Hepatic stellate cell (primary cell): ENCODE data around the gene MEDAG.

ENCODE experiments used
- DNase-seq: peaks from one replicate; pipeline ENCODE4 v3.0.0; 2011; ENCODE audit warnings: low spot score

MEDAG gene

DNA sequence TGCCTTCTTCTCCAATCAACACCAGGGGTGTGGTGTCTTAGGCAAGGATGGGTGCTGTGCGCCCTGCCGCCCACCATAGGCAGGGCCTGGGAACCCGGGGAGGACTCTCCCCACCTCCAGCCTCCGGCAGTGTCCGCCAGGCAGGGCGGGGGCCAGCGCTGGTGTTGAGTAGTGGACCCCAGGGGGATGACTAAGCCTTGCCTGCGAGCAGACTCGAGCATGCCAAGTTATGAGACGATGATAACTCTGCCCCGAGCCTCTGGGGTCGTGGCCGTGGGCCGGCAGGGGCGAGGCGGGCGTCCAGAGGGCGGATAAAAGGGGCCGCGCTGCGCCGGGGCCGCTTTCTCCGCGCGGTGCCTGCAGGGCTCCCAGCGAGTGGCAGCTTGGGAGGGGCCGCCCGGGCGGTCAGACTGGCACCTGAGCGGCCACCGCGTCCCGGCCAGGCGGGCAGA, at the start of gene MEDAG:
TSS of gene MEDAG (plus strand) at position 340 of the 452 bp plus-strand sequence. CDS start 245 bp downstream, outside the sequence.
- peak; percentile 48 for DNase-seq

GRCh38 chr13:30857018-30857417, 49.1 kb upstream of the MEDAG start:
- DNase-seq, result no peak

GRCh38 chr13:30857636-30858035, 48.4 kb upstream of the MEDAG start:
- no peak for DNase-seq

DNA sequence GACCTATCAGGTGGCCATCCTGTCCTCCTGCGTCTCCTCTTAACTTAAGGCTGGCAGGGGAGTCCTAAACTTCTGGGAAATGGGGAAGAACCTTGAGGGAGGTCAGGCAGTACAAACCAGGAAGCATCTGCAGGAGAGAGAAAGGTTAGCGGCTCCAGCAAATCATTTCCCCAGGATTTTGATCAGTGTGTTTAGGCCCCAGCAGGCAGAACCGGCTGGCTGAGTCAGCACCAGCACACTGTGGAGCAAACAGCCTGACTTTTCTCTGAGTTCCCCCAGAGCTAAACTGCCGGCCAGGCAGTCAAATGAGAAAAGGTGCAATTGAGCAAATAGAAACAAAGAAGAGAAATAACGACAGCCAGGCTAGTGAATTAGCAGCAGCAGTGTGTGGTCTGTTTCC, 46.7 kb upstream of the MEDAG start:
- no peak for DNase-seq

DNA sequence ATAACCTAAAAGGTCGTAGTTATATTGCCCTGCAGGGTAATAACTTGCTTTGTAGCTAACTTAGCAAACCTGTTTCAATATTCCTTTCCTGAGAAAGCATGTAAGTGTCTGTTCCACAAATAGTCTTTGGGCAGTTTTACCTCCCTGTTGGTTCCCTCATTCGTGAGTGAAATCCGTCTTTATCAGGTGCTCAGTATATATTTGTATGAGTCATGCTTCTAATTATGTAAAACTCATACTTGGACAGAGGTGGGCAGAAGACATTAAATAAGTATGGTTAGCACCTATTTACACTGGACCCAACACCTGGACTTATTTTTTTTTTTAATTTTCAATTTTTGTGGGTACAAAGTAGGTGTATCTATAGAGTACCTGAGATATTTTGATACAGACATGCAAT, 44.9 kb upstream of the MEDAG start:
- no peak for DNase-seq

DNA sequence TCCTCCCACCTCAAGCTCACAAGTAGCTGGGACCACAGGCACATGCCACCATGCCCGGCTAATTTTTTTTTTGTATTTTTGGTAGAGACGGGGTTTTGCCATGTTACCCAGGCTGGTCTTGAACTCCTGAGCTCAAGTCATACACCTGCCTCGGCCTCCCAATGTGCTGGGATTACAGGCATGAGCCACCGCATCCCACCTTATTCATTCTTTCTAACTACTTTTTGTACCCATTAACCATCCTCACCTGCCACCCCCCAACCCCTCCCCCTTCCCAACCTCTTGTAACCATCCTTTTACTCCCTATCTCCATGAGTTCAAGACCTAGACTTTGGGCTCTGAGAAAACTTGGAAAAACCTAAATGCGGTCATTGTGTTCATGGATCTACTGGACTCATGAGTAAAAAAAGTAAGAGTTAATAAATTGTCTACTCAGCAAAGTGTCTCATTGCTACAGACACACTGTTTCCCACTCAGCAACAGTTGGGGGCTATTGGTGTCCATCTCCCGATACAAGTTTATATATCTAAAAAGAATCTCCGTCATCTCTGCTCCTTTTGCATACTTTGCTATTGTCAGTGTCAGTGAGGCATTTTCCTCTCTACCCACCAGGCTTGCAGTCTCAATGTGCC, 44.1 kb upstream of the MEDAG start:
- no peak for DNase-seq

DNA sequence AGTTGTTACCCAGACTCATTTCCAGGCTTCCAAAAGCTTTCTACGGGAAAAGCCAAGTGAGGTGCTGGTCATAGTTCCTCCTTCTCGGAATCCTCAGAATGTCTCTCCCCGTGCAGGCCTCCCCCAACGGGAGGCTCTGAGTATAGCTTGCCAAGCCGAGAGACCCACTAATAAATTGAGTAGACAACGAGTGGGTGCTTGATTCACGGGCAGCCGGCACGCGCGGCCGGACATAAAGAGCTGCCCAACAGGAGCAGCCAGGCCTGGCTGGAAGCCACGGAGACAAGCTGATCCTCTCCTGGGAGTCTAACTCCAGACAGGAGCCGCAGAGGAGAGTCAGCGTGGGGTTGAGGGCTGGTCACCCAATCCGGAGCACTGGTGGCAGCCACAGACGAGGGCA, 43.4 kb upstream of the MEDAG start:
- no peak for DNase-seq

GRCh38 chr13:30863231-30863630, 42.8 kb upstream of the MEDAG start:
- DNase-seq, result no peak

DNA sequence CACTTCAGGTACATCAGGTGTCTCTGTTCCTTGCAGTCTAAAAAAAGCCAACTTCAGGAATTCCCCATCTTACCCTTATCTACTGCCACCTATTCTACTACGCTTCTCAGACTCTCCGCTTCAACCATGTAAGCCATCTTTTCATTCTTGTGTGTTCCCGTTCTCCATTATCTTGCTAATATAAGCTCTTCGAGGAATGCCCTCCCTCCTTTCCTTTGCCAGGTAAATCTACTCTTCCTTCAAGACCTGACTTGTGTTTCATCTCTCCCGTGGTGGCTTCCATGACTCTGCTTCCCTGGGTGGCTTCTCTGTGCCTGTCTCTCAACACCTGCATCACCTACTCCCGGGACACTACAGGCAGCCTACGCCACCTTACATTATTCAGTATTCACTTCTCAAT, 42.3 kb upstream of the MEDAG start:
- no peak for DNase-seq

GRCh38 chr13:30864433-30865122, 41.5 kb upstream of the MEDAG start:
- DNase-seq, result peak; percentile 60

- peak; percentile 72 for DNase-seq
Measured at GRCh38 chr13:30865123-30866049, 40.7 kb upstream of the MEDAG start.

DNA sequence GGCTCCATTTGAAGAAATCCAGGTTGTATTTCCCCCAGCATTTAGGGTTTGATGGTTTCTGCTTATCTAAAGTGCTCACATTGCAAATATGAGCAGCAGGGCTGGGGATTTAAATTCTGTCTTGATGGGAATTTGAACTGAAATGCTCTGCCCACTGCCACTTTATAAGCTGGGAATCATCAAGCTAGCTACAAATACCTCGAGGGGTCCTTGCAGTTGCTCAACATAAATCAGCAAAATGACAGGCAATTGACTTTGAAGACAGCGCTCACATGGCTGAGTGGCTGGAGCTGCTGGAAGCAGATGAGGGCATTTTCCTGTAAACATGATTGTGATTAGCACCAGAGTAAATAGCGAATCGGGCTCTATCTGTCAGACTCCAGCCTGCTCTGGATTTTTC, 39.4 kb upstream of the MEDAG start:
- no peak for DNase-seq

- DNase-seq, result no peak
Measured at GRCh38 chr13:30867089-30867669, 38.9 kb upstream of the MEDAG start.

- no peak for DNase-seq
Measured at GRCh38 chr13:30868799-30869470, 37.1 kb upstream of the MEDAG start.

GRCh38 chr13:30869491-30869890, 36.6 kb upstream of the MEDAG start:
- DNase-seq, result no peak

GRCh38 chr13:30870049-30870884, 35.8 kb upstream of the MEDAG start:
- DNase-seq, result peak; percentile 89

DNA sequence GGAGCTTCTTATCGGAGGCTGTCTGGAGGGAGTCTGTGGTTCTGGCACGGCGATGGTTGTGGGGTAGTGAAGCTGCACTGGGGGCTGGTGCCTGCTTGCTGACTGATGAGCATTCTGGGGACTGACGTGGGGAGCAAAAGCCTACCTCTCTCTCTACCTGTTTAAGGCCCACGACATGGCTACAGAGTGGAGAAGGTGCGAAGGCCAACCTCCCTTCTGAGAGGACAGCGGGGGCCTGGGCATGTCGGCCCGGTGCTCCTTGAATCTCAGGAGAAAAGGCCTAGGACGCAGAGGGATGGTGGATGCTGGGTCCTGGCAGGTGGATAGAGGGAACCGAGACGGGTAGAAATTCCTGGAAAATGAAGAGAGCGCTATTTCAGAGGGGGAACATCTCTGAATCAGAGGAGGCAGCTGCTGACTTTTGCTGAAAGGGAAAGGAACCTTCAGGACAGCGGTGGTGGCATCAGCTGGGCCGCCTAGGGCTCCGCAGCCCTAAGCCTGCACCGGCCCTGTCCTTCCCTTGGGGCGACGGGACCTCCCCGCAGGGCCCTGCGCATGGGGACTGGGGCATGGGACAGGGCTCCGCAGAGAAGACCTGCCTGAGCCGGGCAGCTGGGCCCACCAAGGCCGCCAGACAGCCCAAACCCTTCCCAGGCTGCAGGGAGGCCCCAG, 35.0 kb upstream of the MEDAG start:
- DNase-seq, result no peak

DNA sequence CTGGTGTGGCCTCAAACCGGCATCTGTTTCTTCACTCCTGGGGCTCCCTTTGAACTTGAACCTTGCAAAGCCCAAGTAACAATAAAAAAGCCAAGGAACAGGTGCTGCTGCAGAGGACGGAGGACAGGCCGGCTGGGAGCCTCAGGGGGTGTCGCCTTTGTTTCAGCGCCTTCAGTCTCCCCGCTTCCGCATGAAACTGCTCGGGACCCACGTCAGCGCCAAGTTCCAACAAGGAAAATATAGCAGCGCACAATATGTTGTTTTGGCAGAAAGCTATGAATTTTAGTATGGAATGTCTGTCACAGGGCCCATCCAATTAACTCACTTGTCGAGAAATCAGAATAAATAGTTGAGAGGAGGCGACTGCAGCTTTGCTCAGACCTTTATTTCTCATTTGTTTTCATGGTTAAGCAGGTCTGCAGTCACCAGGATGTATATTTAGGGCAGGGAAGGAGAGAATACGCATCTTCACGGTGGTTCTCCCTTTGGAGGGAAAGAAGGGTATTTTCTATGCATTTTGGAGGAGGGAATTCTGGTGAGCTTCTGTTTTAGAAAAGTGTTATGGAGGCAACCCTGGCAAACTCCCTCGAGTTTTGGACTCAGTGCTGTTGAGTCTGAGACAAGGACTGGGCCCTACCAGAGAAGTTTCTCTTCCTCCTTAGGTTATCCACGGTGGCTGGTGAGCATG, 34.3 kb upstream of the MEDAG start:
- DNase-seq, result no peak

GRCh38 chr13:30872276-30872594, 33.8 kb upstream of the MEDAG start:
- DNase-seq, result no peak
